K562 (cell line): ENCODE measurements around the gene TTC33. TPM values are rescaled to one million over a fixed set of nuclear protein-coding genes. Genes with fewer than 3 reads are reported as not detected.
A peak's percentile ranks its signal among the peaks of the same experiment; 100 is the strongest.

Source experiments
- CSDE1 ChIP-seq, 2 experiments: fragments of 450-650 bp; IDR thresholded peaks; 2 replicates each; pipeline ENCODE4 v1.6.1; 2016; ENCODE audit warnings: mild to moderate bottlenecking in 1 of 2
- DPF2 ChIP-seq: fragments of 450-650 bp; IDR thresholded peaks from 2 replicates; pipeline ENCODE4 v1.6.1; 2016
- E2F3 ChIP-seq: fragments of 250-450 bp; sonication (Bioruptor Pico); IDR thresholded peaks from 2 replicates; pipeline ENCODE4 v1.4.0; 2020; ENCODE audit warnings: mild to moderate bottlenecking
- ERF ChIP-seq: fragments of 450-650 bp; formaldehyde crosslinking; IDR thresholded peaks from 2 replicates; pipeline ENCODE4 v1.4.0; 2020; ENCODE audit warnings: mild to moderate bottlenecking, mixed read lengths
- ETV1 ChIP-seq: fragments of 450-650 bp; conservative IDR thresholded peaks from 2 replicates; pipeline ENCODE4 v1.6.1; 2016; ENCODE audit warnings: missing genetic modification characterization, control low read depth, low read depth, missing compliant biosample characterization
- GABPA ChIP-seq: fragments of 200-800 bp; sonication (Bioruptor generic); conservative IDR thresholded peaks from 2 replicates; pipeline ENCODE4 v1.6.1; 2016; ENCODE audit warnings: low read depth, missing genetic modification characterization, missing compliant biosample characterization
- GABPB1 ChIP-seq: sonication (generic); formaldehyde crosslinking; IDR thresholded peaks from 2 replicates; pipeline ENCODE4 v1.8.0; 2022; ENCODE audit warnings: mild to moderate bottlenecking, missing genetic modification reagents
- KDM4B ChIP-seq, 2 experiments: fragments of 450-650 bp in 1 of 2; sonication (generic) in 1 of 2; IDR thresholded peaks; 2 replicates each; pipeline ENCODE4 v1.6.1; 2016 to 2017; ENCODE audit warnings: borderline replicate concordance in 2 of 2, antibody characterized with exemption in 1 of 2, low read depth in 1 of 2, mild to moderate bottlenecking in 1 of 2
- MNT ChIP-seq, 2 experiments: fragments of 450-650 bp; conservative IDR thresholded peaks; 2 replicates each; pipeline ENCODE4 v1.6.1; 2017; ENCODE audit warnings: mild to moderate bottlenecking in 2 of 2, moderate library complexity in 2 of 2
- NR2C2 ChIP-seq, 2 experiments: fragments of 200-800 bp in 1 of 2; sonication (Bioruptor generic) in 1 of 2; sonication (generic) in 1 of 2; formaldehyde crosslinking in 1 of 2; IDR thresholded peaks; 2 replicates each; pipeline versions ENCODE4 v1.6.1 to v1.8.0; 2016 to 2022; ENCODE audit warnings: mild to moderate bottlenecking in 1 of 2, missing compliant biosample characterization in 1 of 2, missing genetic modification characterization in 1 of 2, missing genetic modification reagents in 1 of 2
- PHF20 ChIP-seq: fragments of 450-650 bp; IDR thresholded peaks from 2 replicates; pipeline ENCODE4 v1.6.1; 2018; ENCODE audit not compliant: partially characterized antibody
- POLR2B ChIP-seq: fragments of 450-650 bp; IDR thresholded peaks from 2 replicates; pipeline ENCODE4 v1.6.1; 2018; ENCODE audit warnings: low read depth; ENCODE audit not compliant: partially characterized antibody
- RBBP5 ChIP-seq: fragments of 200-600 bp; sonication (generic); IDR thresholded peaks from 2 replicates; pipeline ENCODE4 v1.6.1; 2012; ENCODE audit warnings: borderline replicate concordance, mild to moderate bottlenecking, low read length, control low read depth, inconsistent platforms; ENCODE audit not compliant: insufficient read depth, poor library complexity, severe bottlenecking
- RBM15 ChIP-seq: fragments of 200-400 bp; formaldehyde crosslinking; IDR thresholded peaks from 2 replicates; pipeline ENCODE4 v1.6.1; 2018; ENCODE audit warnings: mild to moderate bottlenecking, low read length, moderate library complexity; ENCODE audit not compliant: insufficient read depth
- SMARCA4 ChIP-seq: fragments of 450-650 bp; IDR thresholded peaks from 2 replicates; pipeline ENCODE4 v1.6.1; 2016
- ZNF583 ChIP-seq: fragments of 250-450 bp; sonication (Bioruptor Pico); IDR thresholded peaks from 2 replicates; pipeline ENCODE4 v1.4.0; 2020
- ZNF609 ChIP-seq: sonication (generic); formaldehyde crosslinking; IDR thresholded peaks from 2 replicates; pipeline ENCODE4 v1.8.1; 2023; ENCODE audit warnings: missing genetic modification reagents, mild to moderate bottlenecking, borderline replicate concordance
- ZSCAN32 ChIP-seq: fragments of 450-650 bp; formaldehyde crosslinking; IDR thresholded peaks from 2 replicates; pipeline ENCODE4 v1.4.0; 2020; ENCODE audit warnings: mild to moderate bottlenecking, moderate library complexity
- polyA plus RNA-seq, 8 experiments: library from polyadenylated mRNA; depleted of rRNA in 4 of 8; stranded (reverse) in 5 of 8; unstranded in 3 of 8; fragments of >200 nt; fragmentation: Nextera tagmentation in 2 of 8; fragmentation: Illumina TruSeq in 1 of 8; extraction: Ambion mirVana in 2 of 8; extraction: Trizol in 1 of 8; gene quantifications; 2 replicates each; pipeline versions ENCODE4 v1.2.1 to v1.2.3, GENCODE V29; 2011 to 2014; ENCODE audit warnings: inconsistent platforms in 1 of 8, missing spikeins in 1 of 8
- total RNA-seq, 7 experiments: library from RNA; depleted of rRNA in 6 of 7; stranded (reverse); fragments of >200 nt in 6 of 7; fragmentation: Illumina TruSeq in 2 of 7; extraction: Trizol in 2 of 7; gene quantifications; 2 replicates each; pipeline versions ENCODE4 v1.2.1 to v1.2.3, GENCODE V29; 2011 to 2021; ENCODE audit warnings: low replicate concordance in 1 of 7

TTC33 gene
- total and polyA plus RNA-seq, 9 of the 15 experiments (the other 6 are each of a cell fraction or from before 2014, with no cell fraction given), result 11.5 to 24.9 (median 21.1) TPM

GRCh38 chr5:40798012-40798800 lies 42.4 kb upstream of the TTC33 start, which contains the start of gene PRKAA1 (continued):
- TF ChIP-seq MNT (conservative IDR thresholded peaks at IDR 0.05) (peak; percentile 58 to 83; a peak in 3 of 4 replicates), GABPA (tag) (peak; percentile 69), POLR2B (peak; percentile 78), GABPB1 (peak; percentile 76), RBBP5 (peak; percentile 96), ZSCAN32 (CRISPR knock-in tag) (0 out of 2 replicates have a peak, but pooled peaks have one; percentile 9), SMARCA4 (peak; percentile 12; the same call in 1 of the 2 replicates), E2F3 (CRISPR knock-in tag) (peak; percentile 73; the same call in 1 of the 2 replicates), DPF2 (peak; percentile 68), ZNF583 (CRISPR knock-in tag) (no peak), NR2C2 (CRISPR knock-in tag; IDR thresholded peaks at IDR 0.05) (peak; percentile 50; the same call in 1 of the 2 replicates), NR2C2 (tag; IDR thresholded peaks at IDR 0.05) (peak; percentile 51; the same call in 1 of the 2 replicates), CSDE1 (IDR thresholded peaks at IDR 0.05) (0 out of 4 replicates have a peak, but pooled peaks of 1 of the 2 experiments have one; percentile 55), RBM15 (no peak), ZNF609 (0 out of 2 replicates have a peak, but pooled peaks have one; percentile 59), KDM4B (IDR thresholded peaks at IDR 0.05; ENCODE audit: borderline replicate concordance in 2 of 2, low read depth in 1 of 2) (no peak; a peak in 1 of 4 replicates), PHF20 (peak; percentile 60), ERF (CRISPR knock-in tag) (peak; percentile 34; the same call in 1 of the 2 replicates), ETV1 (tag) (0 out of 2 replicates have a peak, but pooled peaks have one; percentile 21)
